Activated naive CD4-positive, alpha-beta T cell treated with anti-CD3 and anti-CD28 coated beads, Interleukin-2, amount 50 U/mL, for 24 hours (primary cell): ENCODE results near the gene PGAP3.

ENCODE experiments used
- H3K27ac Mint-ChIP-seq: one replicate; pipeline ENCODE4 v1.8.0; 2021; ENCODE audit warnings: mild to moderate bottlenecking, mixed read lengths
- H3K27me3 Mint-ChIP-seq: one replicate; pipeline ENCODE4 v1.8.0; 2021; ENCODE audit warnings: mixed read lengths
- H3K36me3 Mint-ChIP-seq: one replicate; pipeline ENCODE4 v1.8.0; 2021; ENCODE audit warnings: mixed read lengths
- H3K4me1 Mint-ChIP-seq: one replicate; pipeline ENCODE4 v1.8.0; 2021; ENCODE audit warnings: mixed read lengths
- H3K4me3 Mint-ChIP-seq: one replicate; pipeline ENCODE4 v1.8.0; 2021; ENCODE audit warnings: mild to moderate bottlenecking, mixed read lengths
- H3K9me3 Mint-ChIP-seq: one replicate; pipeline ENCODE4 v1.8.0; 2021; ENCODE audit warnings: mixed read lengths

PGAP3 gene

GRCh38 chr17:39687101-39687545, 734 bp downstream of the PGAP3 start:
- Mint-ChIP-seq H3K27me3 (no peaks in the 10 kb centered on the region), H3K4me3 (peak overlapping the region; percentile 99), H3K27ac (peak overlapping the region; percentile 96), H3K9me3 (no peaks in the 10 kb centered on the region), H3K4me1 (peaks cover 31% of the 10 kb centered on the region), H3K36me3 (peaks cover 11% of the 10 kb centered on the region)

DNA sequence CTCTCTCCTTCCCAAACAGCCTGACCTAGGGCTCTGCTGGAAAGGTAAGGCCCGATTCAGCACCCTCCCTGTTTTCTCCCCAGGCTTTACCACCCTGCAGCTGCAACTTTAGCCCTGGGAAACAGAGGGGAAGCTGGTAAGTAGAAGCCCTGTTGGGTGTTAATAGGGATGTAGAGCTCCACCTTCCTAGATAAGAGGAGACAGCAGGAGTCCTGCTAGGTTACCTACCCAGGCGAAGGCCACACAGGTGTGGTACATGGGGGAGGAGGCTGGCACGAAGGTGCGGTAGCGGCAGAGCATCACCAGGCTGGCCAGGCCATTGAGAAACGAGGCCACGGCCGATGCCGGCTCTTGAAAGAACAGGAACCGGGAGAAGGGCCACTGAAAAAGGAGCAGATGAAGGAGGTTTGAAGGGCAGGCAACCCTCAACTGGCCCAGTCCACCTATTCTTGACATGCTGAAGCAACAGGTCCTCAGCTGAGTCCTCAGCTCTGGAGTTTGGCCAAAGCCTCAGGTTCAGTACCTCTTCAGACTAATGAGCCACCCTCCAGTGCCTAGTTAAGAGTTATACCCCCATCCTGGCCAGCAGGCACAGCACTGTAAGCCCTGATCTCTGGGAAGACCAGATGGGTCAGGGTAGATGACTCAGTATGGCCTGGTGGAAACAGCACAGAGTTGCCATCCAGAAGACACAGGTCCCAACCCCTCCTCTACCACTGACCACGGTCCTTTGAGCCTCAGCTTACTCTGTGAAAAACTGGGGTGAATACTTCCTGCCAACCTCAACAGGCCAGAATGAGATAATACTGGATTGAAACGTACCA, 3.3 kb downstream of the PGAP3 start:
- Mint-ChIP-seq H3K4me1 (peaks cover 48% of the 10 kb centered on the region), H3K4me3 (no peak overlapping the region), H3K27ac (peak overlapping the region; percentile 35), H3K27me3 (no peaks in the 10 kb centered on the region), H3K9me3 (no peaks in the 10 kb centered on the region), H3K36me3 (peaks cover 13% of the 10 kb centered on the region)

GRCh38 chr17:39683295-39683939, 4.4 kb downstream of the PGAP3 start:
- Mint-ChIP-seq H3K36me3 (peaks cover 10% of the 10 kb centered on the region), H3K4me3 (no peak overlapping the region), H3K9me3 (no peaks in the 10 kb centered on the region), H3K27ac (no peak overlapping the region), H3K4me1 (peaks cover 52% of the 10 kb centered on the region), H3K27me3 (no peaks in the 10 kb centered on the region)

GRCh38 chr17:39679521-39680192, 8.2 kb downstream of the PGAP3 start:
- Mint-ChIP-seq H3K36me3 (peaks cover 6% of the 10 kb centered on the region), H3K27ac (peak overlapping the region; percentile 96), H3K4me3 (peak overlapping the region; percentile 15), H3K27me3 (no peaks in the 10 kb centered on the region), H3K4me1 (peaks cover 64% of the 10 kb centered on the region), H3K9me3 (no peaks in the 10 kb centered on the region)

GRCh38 chr17:39678340-39679116, 9.3 kb downstream of the PGAP3 start:
- no peaks in the 10 kb centered on the region for H3K27me3 Mint-ChIP-seq
- peak overlapping the region; percentile 96 for H3K27ac Mint-ChIP-seq
- H3K36me3 Mint-ChIP-seq = peaks cover 4% of the 10 kb centered on the region
- H3K4me3 Mint-ChIP-seq = no peak overlapping the region
- peaks cover 64% of the 10 kb centered on the region for H3K4me1 Mint-ChIP-seq
- no peaks in the 10 kb centered on the region for H3K9me3 Mint-ChIP-seq

GRCh38 chr17:39677542-39678339, 10.1 kb downstream of the PGAP3 start:
- Mint-ChIP-seq H3K36me3 (peaks cover 4% of the 10 kb centered on the region), H3K27me3 (no peaks in the 10 kb centered on the region), H3K27ac (peak overlapping the region; percentile 17), H3K4me1 (peaks cover 61% of the 10 kb centered on the region), H3K4me3 (no peak overlapping the region), H3K9me3 (no peaks in the 10 kb centered on the region)

DNA sequence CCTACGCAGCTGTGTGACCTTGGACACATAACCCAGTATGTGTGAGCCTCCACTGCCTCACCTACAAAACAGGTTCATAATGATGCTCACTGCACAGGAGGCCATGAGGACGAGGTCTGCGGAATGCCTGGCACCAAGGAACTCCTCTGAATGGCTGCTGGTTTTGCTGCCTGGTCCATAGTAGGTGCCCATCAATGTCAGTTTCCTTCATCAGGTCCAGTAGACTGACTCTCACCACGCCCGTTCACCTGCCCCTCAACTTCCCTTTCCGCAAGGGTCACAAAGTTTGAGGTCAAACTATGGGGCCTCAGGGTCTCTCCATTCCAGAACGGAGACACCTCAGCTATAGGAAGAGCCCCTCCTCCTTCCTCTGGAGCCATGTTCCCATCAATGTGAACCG, 10.8 kb downstream of the PGAP3 start:
- H3K4me1 Mint-ChIP-seq = peaks cover 65% of the 10 kb centered on the region

GRCh38 chr17:39676198-39676819, 11.5 kb downstream of the PGAP3 start:
- peaks cover 69% of the 10 kb centered on the region for H3K4me1 Mint-ChIP-seq
- H3K36me3 Mint-ChIP-seq = peaks cover 2% of the 10 kb centered on the region

More for the DNA sequence above, 10.8 kb downstream of the PGAP3 start:
- Mint-ChIP-seq H3K9me3 (no peaks in the 10 kb centered on the region), H3K4me3 (no peak overlapping the region), H3K27me3 (no peaks in the 10 kb centered on the region), H3K36me3 (peaks cover 2% of the 10 kb centered on the region), H3K27ac (no peak overlapping the region)

GRCh38 chr17:39675390-39676082, 12.3 kb downstream of the PGAP3 start:
- Mint-ChIP-seq H3K9me3 (no peaks in the 10 kb centered on the region), H3K36me3 (peaks cover 1% of the 10 kb centered on the region), H3K27me3 (no peaks in the 10 kb centered on the region), H3K4me1 (peaks cover 61% of the 10 kb centered on the region), H3K27ac (no peak overlapping the region), H3K4me3 (no peak overlapping the region)

More at GRCh38 chr17:39676198-39676819, 11.5 kb downstream of the PGAP3 start:
- Mint-ChIP-seq H3K4me3 (no peak overlapping the region), H3K9me3 (no peaks in the 10 kb centered on the region), H3K27me3 (no peaks in the 10 kb centered on the region), H3K27ac (peak overlapping the region; percentile 79)

- Mint-ChIP-seq H3K27me3 (no peaks in the 10 kb centered on the region), H3K4me1 (peaks cover 54% of the 10 kb centered on the region), H3K4me3 (no peak overlapping the region), H3K9me3 (no peaks in the 10 kb centered on the region), H3K27ac (no peak overlapping the region), H3K36me3 (no peaks in the 10 kb centered on the region)
Observed at GRCh38 chr17:39674702-39675389, 13.0 kb downstream of the PGAP3 start.

- Mint-ChIP-seq H3K4me1 (peaks cover 47% of the 10 kb centered on the region), H3K9me3 (no peaks in the 10 kb centered on the region), H3K27ac (no peak overlapping the region)
Observed at GRCh38 chr17:39674179-39674578, 13.7 kb downstream of the PGAP3 start.

DNA sequence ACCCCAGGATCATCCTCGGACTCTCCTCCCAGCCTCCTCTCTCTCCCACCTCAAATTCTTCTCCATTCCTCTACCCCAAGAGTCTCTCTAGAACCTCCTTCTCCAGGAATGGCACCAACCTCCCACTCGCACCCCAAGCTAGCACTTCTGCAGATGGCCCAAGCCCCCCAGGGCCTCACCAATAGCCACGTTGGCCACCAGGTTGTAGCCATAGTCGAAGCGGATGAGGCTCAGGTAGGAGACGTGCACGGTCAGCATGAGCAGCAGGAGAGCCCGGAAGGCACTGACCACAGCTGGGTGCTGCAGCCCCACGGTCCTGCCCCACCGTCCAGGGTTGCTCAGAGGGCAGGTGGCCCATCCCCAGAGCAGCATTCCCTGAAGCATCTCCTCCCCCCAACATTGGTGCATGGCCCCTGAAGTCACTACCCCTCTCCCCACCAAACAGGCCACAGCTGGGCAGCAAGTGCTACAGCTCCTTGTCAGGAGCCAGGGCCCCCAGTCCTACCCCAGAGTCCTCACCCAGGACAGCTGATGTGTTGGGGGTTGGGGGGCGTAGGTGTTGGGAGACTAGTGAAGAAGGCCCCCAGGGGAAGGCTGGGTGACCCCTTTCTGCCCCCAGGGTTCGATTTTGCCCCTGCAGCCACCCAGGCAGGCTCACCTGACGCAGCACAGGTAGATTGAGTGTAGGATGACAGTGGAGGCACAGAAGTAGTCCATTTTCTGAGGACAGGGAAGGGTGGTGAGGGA, 14.3 kb downstream of the PGAP3 start:
- H3K27me3 Mint-ChIP-seq = peaks cover 4% of the 10 kb centered on the region

More at GRCh38 chr17:39674179-39674578, 13.7 kb downstream of the PGAP3 start:
- no peak overlapping the region for H3K4me3 Mint-ChIP-seq
- peaks cover 2% of the 10 kb centered on the region for H3K27me3 Mint-ChIP-seq
- no peaks in the 10 kb centered on the region for H3K36me3 Mint-ChIP-seq

More for the DNA sequence above, 14.3 kb downstream of the PGAP3 start:
- Mint-ChIP-seq H3K9me3 (no peaks in the 10 kb centered on the region), H3K4me1 (peaks cover 45% of the 10 kb centered on the region), H3K4me3 (no peak overlapping the region), H3K27ac (no peak overlapping the region), H3K36me3 (no peaks in the 10 kb centered on the region)
